Stimulated activated CD8-positive, alpha-beta memory T cell treated with anti-CD3 and anti-CD28 coated beads, Interleukin-15, amount 100 ng/mL, for 48 hours (primary cell): ENCODE data around the gene ALOX5AP.

Source experiments
- DNase-seq, 2 donors: peaks; one replicate each; pipeline ENCODE4 v3.0.0-alpha.2; 2020; ENCODE audit warnings: low read depth in 2 of 2

The ALOX5AP gene

DNA sequence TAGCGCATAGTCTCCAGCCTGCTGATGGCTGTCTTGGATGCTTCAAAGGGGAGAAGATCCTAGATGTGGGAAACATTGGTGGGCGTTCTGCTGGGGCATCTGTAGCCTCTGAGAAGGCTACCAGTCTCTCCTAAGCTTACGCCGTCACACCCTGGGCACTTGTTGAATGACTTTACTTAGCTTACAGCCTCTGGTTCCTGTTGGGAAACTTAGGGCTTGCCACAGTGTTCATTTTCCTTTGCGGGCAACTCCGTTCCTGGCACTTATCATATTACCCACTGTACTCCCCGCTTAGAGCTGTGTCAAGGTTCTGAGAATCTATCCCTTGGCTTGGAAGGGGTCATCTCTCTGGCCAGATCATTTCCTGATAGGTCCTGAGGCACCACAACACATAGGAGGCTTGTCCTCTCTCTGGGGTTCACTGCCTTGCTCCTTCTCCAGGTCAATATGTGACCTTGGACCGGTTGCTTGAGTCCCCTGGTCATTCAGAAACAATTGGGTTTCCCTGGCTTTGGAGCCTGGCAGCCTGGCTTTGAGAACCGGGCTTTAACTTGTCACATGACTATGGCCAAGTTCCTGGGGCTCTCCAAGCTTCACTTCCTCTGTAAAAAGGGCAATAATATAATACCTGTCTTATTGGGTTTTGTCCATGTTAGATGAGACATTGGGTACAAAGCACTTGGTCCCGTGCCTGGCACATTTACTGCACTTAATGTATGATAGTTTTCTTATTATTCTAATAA is 20.5 kb upstream of the ALOX5AP start:
- DNase-seq: no peak

DNA sequence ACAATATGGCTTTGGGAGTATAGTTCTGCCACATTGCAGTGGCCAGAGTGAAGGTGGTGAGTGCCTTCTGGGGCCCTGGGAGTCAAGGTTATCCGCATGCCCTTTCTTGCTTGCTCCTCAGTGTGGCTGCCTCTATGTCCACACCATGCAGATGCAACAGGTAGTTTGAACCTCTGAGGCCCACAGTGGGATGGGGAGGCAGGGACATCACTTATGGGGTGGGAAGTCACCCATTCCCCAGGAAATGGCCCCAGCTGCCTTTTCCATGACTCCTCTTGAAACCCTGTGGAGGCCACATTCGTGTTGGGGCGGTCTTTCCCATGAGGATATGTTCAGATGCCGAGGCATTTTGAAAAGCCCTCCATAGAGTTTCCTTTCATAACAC is 20.0 kb upstream of the ALOX5AP start:
- DNase-seq: no peak

DNA sequence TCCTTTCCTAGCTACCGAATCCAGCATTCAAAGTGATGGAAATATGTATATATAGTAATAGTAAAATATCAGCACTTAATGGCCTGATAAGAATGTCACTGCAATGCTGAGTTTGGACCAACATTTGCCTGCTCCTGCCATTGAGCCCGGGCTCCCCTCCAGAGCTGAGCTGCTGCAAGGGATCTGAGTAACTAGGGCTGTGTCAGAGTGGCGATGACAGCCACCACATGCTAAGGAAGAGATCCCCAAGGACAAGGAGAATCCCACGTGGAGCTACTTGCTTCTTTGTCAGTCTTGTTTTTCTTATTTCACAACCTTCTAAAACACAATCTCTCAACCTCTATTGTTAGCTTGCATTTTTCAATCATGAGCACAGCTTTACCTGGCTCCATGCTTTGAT is 19.5 kb upstream of the ALOX5AP start:
- DNase-seq: no peak

DNA sequence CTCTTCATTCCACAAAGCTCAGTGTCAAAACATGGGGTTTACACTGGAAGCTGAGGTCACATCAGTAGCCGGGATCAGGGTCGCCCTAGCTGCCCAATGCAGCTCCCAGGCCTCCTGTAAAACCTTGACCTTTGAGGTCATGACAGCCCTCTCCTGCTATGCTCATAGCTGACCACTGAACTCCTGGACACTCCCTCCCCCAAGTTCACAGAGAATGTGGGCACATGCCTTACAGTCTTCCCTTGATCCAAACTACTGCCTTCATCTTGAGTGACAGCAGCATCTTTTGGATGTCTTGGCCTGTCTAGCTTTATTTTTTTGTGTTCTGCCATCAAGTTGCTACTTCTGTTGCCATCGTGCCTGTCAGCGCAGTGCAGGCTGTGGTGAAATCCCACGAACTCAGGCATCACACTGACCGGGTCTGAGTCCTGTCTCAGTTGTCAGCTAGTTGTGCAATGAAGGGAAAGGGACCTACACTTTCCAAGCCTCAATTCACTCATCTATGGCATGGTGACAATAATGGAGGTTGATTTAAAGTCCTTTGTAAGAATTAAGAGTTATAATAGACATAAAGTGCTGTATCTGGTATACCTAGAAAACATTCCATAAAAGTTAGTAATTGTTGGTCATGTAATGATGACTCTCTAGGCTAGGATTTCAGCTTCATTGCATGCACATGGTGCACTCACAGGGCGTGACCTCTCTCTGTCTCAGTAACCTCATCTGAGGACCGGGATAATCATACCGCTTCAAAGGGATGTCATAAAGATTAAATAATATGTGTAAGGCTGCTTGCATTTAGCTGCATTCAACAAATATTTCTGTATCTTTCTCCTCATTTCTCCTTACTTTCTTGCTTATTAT is 16.4 kb upstream of the ALOX5AP start:
- DNase-seq: no peak

DNA sequence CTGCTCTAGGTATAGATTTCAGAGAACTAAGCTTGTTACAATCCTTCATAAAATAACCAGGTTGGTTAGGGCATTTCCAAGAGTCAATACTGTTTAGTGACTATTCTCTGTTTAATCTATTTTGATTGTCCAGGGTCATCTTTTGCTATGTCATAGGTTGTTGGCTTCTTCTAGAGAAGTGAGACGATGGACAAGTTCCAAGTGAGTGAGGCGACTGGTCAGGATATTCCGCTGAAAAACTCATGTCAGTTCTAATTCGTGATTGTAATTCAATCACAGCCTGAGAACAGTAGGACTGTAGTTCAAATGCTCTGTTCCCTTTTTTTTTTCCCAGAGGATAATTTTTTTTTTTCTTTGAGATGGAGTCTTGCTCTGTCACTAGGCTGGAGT is 15.8 kb upstream of the ALOX5AP start:
- no peak for DNase-seq

DNA sequence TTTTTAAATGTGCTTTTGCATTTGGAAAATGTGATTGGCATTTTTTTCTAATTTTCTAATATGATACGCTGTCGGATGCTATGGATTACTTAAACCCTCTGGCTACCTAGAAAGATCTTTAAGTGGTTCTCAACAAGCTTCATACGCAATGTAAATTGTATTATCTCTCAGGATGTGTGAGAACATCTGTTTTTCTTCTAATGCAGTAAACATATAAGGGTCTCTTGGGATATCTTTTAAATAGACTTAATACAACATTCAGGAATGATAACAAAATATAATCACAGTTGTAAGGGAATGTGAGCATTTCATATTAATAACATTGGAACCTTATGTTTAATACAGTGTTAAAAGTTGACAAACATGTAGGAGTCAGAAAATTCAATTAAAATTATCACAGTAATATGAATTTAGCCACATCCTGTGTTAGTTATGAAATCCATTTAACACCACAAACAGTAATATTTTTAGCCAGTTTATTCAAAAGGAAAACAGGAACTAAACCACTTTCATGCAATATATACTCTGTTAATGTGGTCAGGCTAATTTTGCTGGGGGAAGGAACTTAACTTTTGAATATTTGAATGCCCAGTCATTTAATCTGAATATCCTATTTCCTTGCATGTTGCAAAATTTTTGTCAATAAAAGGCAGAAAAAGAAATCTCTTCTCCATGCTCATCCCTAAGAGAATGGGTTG is 15.0 kb upstream of the ALOX5AP start:
- DNase-seq: no peak

DNA sequence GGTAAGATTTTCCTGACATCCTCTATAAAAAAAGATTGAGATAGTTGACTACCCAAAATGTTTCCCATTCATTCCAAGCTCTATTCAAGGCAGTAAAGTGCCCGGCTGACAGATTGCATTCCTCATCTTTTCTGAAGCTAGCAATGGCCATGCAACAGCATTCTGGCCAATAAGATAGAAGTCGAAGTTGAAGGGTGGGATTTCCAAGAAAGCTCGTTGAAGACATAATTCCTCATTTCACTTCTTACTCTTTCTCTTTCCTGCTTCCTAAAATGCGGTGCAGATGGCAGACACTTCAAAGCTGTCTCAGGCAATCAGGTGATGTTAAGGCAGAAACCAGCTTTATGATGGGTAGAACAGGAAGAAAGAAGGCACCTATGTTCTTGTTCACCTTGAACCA is 13.4 kb upstream of the ALOX5AP start:
- no peak for DNase-seq

DNA sequence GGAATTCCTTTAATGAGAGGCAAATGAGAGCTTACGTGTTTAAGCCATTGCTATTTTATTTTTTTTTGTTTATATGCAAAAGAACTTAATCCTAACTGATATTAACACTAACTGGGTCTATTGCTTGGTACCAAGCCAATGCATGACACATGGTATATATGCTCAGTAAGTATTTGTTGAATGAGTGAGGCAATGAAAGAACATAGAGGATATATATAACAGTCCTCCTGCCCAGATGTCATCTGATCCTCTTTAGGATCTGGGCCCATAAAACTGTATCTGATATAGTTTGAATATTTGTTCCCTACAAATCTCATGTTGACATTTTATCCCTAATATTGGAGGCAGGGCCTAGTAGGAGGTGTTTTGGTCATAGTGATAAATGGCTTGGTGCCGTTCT is 13.0 kb upstream of the ALOX5AP start:
- DNase-seq: no peak

DNA sequence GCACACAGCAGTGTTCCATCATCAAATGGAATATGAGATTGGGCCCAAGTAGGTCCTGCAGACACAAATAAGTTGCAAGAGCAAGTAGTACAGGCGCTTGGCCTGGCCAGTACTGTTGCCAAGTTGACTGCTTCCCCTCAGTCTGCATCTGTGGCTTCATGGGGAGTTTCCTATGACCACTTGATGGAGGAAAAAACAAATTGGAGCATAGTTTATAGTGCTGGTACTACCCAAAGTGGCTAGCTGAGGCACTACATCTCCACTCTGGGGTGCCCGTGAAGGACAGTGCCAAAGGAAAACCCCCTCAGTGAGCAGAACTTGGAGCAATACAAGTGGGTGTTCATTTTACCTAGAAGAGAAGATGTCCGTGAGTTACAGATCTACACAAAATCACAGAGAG is 10.6 kb upstream of the ALOX5AP start:
- no peak for DNase-seq

DNA sequence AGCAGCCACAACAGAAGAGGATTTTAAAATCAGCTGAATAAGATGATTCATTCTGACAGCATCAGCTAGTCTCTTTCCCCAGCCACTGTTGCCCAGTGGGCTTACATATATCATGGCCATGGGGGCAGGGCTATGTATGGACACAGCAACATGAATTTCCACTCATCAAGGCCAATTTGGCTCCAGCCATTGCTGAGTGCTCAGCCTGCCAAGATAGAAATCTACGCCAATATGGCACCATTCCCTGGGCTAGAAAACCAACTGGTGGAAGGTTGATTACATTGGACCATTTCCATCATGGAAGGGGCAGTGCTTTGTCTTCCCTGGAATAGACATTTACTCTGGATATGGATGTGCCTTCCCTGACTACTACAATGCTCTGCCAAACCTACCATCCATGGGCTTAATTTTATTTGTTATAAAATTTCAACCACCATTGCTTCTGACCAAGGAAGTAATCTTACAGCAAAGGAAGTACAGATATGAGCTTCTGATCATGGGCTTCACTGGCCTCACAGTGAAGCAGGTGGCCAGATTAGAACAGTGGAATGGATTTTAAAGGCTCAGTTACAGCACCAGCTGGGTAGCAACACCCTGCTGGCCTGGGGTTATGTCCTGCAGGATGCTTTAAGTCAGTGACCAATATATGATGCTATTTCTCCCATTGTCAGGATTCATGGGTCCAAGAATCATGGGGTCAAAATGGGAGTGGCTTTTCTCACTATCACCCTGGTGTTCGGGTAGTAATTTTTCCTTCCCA is 9.8 kb upstream of the ALOX5AP start:
- no peak for DNase-seq

DNA sequence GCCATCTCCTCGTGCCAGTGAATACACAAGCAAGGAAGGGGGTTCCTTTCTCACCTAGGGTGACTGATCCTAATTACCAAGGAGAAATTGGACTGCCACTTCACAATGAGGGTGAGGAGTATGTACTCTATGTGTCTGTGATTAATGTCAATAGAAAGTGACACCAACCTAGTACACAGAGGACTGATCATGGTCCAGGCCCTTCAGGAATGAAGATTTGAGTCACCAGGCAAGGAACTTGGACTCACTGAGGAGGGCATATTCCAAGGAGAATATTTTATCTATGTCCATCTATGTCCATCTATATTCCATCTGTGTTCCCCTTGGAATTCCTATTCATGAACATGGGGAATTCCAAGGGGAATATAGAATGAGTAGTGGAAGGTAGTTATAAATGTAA is 9.2 kb upstream of the ALOX5AP start:
- no peak for DNase-seq

DNA sequence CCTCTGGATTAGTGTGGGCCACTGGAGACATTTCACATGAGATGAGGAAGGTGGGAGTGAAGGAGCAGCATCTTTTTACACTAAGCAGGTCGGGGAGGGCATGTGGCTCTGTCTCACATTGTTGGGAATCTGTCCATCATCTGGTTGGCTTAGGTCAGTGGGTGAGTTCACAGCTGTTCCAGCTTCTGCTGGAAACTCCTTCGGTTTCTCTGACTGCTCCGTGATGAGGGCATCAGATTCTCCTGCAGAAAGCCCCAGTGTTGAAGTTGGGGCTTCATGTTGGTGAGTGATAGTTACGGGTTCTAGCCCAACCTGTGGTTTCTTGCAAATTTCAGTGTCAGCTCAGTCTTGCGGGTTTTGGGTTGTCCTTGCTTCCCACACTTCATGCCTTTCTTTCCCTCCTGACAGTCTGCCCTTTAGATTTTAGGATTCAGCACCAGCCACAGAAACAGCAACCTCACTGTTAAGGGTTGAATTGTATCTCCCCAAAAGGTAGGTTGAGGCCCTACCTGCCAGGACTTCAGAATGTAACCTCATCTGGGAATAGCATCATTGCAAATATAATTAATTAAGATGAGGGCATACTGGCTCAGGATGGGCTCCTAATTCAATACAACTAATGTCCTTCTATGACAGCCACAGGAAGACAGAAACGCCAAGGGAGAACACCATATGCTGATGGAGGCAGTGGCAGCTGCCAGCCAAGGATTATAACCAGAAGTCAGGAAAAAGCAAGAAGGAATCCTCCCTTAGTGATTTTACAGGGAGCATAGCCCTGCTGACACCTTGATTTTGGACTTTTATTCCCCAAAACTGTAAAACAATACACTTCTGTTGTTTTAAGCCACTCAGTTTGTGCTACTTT is 7.6 kb upstream of the ALOX5AP start:
- DNase-seq: no peak

DNA sequence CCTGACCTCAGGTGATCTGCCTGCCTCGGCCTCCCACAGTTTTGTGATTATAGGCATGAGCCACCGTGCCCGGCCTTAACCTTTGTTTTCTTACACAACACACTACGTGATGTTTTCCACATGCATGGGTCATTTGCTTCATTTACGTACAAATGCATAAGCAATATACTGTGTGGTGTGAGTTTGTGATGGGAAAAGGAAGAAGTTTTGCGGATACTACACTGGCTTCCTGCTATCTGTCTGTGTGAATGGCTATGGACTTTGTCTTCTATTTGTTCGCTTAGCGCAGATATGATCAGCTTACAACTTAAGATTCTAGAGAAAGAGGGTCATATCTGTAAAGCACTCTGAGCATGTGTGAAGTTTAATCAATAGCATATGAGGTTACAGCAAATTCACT is 5.5 kb upstream of the ALOX5AP start:
- no peak for DNase-seq

DNA sequence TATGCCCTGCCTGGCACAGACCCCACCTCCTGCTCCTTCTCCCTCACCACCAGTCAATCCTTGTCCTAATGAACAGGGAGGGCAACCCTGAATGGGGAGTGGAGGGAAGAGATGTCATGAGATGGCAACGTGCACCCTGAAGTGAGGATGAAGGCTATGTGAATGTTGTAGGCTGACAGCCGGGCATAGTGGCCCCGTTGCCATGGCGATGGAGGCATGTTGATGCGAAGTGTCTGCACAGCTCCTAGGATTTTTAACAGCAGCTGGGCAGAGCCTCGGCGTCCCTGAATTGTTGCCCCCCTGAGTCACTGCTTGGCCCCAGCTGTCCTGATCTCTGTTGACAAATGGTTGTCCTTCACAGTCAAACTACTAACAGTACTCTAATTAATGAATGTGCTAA is 4.8 kb upstream of the ALOX5AP start:
- no peak for DNase-seq

DNA sequence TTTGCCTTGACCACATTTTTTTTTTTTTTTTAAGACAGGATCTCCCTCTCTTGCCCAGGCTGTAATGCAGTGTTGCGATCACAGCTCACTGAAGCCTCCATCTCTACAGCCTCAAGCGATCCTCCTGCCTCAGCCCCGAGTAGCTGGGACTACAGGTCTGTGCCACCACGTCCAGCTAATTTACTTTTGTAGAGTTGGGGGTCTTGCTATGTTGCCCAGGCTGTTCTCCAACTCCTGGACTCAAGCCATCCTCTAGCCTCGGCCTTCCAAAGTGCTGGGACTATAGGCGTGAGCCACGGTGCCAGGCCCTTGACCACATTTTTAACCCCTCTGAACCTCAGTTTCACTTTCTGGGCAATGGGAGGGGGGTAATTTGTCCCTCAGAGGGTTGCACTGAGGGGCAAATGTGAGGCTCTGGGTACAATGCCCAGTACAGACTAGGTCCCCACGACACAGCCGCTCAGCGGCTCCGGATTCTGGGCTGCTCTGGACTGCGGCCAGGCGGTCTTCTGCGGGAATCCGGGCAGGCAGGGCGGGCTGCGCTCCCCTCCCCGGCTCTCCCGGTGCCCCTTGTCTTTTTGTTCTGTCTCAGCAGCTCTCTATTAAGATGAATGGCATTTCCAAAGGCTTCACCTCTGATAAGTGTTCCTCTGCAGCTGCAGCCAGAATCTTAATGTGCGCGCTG is 3.8 kb upstream of the ALOX5AP start:
- DNase-seq: no peak

DNA sequence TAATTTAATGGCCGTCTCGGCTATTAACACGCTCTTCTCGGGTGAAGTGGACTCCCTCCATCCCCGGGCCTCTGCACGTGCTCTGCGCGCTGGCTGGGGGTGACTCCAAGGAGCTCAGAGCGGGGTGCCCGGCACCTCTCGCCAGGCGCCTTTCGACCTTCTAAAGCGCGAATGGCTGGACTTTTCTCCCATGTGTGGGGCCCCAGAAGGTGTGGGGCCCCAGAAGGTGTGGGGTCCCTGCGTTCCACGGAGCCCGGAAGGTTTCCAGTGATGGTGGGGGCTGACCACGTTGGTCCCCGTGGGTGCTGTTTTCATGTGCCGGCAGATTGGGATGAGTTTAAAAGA is 3.3 kb upstream of the ALOX5AP start:
- no peak for DNase-seq

DNA sequence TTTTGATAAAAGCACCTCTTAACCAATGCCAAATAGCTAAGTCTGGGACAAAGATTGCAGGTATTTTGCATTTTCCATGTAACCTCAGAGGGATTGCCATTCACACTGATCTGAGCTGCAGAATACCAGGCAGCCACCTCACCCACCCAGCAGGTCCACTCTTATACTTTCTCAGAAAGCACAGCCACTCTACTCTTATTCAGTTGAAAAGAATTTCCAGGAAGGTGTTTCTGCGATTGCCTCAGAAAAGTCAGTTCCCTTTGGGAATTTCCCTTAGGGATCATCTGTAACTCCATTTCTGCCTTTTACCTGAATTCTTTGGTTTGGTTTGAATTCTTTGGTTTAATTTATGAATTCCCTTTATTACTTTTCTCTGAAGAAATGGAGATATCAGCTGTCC is 904 bp upstream of the ALOX5AP start:
- no peak for DNase-seq

DNA sequence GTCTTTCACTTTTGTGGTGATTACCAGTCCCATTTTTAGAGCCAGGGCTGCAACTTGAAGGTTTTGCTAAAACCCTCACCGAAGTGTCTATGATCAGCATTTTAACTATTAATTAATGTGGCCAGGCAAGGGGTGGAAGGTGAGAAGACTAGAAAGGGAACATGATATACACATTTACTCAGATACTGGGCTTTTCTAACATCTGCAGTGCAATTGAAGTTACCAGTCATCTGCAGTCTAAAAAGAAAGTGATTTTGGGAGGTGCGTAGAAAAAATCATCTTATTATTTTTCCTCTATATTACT is 481 bp downstream of the ALOX5AP start:
- no peak for DNase-seq

DNA sequence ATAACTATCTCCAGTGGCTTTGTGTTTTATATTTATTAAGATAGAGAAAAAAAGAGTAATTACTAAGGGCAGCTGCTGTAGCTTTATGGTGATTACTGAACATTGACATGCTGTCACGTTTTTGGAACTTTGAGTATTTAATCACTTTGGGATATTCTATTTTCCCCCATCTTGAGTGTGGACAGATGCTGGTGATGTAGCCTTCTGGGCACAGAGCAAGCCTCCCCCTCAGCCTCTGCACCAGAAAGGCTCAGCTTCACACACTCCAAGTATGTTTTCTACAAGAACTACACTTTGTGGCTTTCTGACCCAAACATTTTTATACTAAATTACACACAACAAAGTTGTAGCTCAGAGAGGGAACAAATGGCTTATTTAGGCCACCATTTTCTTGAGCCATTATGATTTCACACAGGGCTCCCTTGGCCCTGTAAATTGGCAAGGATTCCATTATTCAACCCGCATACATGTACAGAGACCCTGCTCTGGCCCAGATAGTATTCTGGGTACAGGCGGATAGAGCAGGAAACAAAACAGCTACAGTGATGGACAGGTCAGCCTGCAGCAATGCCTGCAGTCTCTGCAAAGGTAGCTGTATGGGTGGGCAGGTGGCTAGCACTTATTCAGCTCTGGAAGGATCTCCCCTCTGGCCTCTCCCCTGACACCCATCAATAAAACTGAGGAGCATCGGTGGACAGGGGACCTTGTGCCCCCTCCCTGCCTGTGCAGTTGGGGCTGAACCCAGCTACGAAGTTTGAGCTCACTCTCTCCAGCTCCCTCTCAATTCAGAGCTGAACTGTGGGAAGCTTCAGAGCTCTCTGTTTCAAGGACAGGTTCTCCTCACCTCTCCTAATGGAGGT is 1.3 kb downstream of the ALOX5AP start:
- DNase-seq: no peak
